Nucleus accumbens (tissue), 56 donors: Measurements from ENCODE around the gene DIO3.
A peak's percentile ranks its signal among the peaks of the same experiment; 100 is the strongest.

Experiments
- DNase-seq, 56 donors: peaks; one replicate each; lab custom pipeline; 2025; lab: John Stamatoyannopoulos, UW

Gene DIO3

GRCh38 chr14:101561145-101561896 lies at the start of gene DIO3:
Gene DIO3 (plus strand): TSS chr14:101561495.
- no peak for DNase-seq

GRCh38 chr14:101511620-101512375 lies 49.5 kb upstream of the DIO3 start:
- no peak for DNase-seq

GRCh38 chr14:101512376-101512695 lies 49.0 kb upstream of the DIO3 start:
- no peak for DNase-seq

GRCh38 chr14:101514136-101514535 lies 47.2 kb upstream of the DIO3 start:
- no peak for DNase-seq

GRCh38 chr14:101516401-101516800 lies 44.9 kb upstream of the DIO3 start:
- no peak for DNase-seq

GRCh38 chr14:101518611-101519473 lies 42.5 kb upstream of the DIO3 start:
- peak in 13 of 56 donors; percentile 5 to 81 (median 37) for DNase-seq

- peak in 21 of 56 donors; percentile 9 to 63 (median 45) for DNase-seq
These were observed 40.4 kb upstream of the DIO3 start for GRCh38 chr14:101520621-101521472.

GRCh38 chr14:101521473-101521915 lies 39.8 kb upstream of the DIO3 start:
- DNase-seq: peak in 13 of 56 donors; percentile 9 to 63 (median 41)

- no peak for DNase-seq
These were observed 39.3 kb upstream of the DIO3 start for GRCh38 chr14:101521978-101522377.

GRCh38 chr14:101525640-101526527 lies 35.4 kb upstream of the DIO3 start:
- no peak for DNase-seq

GRCh38 chr14:101527987-101528386 lies 33.3 kb upstream of the DIO3 start:
- no peak for DNase-seq

- DNase-seq: no peak
These were observed 32.2 kb upstream of the DIO3 start for GRCh38 chr14:101529079-101529478.

GRCh38 chr14:101534198-101534597 lies 27.1 kb upstream of the DIO3 start:
- no peak for DNase-seq

GRCh38 chr14:101535232-101535631 lies 26.1 kb upstream of the DIO3 start:
- no peak for DNase-seq

GRCh38 chr14:101535701-101536207 lies 25.5 kb upstream of the DIO3 start:
- DNase-seq: no peak

GRCh38 chr14:101537286-101537685 lies 24.0 kb upstream of the DIO3 start:
- no peak for DNase-seq

GRCh38 chr14:101538878-101539277 lies 22.4 kb upstream of the DIO3 start:
- no peak for DNase-seq

- no peak for DNase-seq
These were observed 21.4 kb upstream of the DIO3 start for GRCh38 chr14:101539880-101540279.
